ENCODE measurements around the gene OR11A1. TPM values are rescaled to one million over a fixed set of nuclear protein-coding genes. Genes with fewer than 3 reads are reported as not detected.

OR11A1 gene
- total RNA-seq, 1 experiment from 2014 or later, result not detected

DNA sequence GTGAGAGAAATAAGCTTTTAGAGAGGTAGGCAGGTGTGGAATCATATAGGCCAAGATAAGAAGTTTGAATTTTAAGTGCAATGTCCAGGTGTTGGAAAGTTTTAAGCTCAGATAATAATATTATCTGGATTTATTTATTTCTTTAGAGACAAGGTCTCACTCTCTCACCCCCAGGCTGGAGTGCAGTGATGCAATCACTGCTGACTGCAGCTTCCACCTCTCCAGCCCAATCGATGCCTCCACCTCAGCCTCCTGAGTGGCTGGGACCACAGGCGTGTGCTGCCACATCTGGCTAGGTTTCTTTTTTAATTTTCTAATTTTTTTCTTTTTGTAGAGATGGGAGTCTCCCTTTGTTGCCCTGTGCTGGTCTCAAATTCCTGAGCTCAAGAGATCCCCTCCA lies 36.4 kb upstream of the OR11A1 start:
- Histone ChIP-seq H3K9ac (ENCODE audit: low read length) (no peak overlapping the region), H3K27me3 (ENCODE audit: low read length) (peaks cover 31% of the 10 kb centered on the region; the same call in 1 of the 2 replicates), H2AFZ (ENCODE audit: low read length) (no peak overlapping the region), H3K4me1 (ENCODE audit: insufficient read depth, low read length) (no peaks in the 10 kb centered on the region), H3K27ac (ENCODE audit: low read length) (no peak overlapping the region), H3F3A (ENCODE audit: low read length, unreplicated experiment) (no peaks in the 10 kb centered on the region), H3K9me3 (ENCODE audit: low read length) (no peaks in the 10 kb centered on the region), H3K4me2 (ENCODE audit: low read length) (no peak overlapping the region), H3K4me3 (ENCODE audit: low read length) (no peak overlapping the region), H3K79me2 (ENCODE audit: low read length) (no peaks in the 10 kb centered on the region), H3K9me2 (replicated peaks; ENCODE audit: low read length) (no peaks in the 10 kb centered on the region), H3K36me3 (ENCODE audit: low read depth, low read length) (no peaks in the 10 kb centered on the region), H4K20me1 (ENCODE audit: low read length) (no peaks in the 10 kb centered on the region)
- intact Hi-C loops (cut with micrococcal nuclease), result no loop called here
- no peak for TF ChIP-seq EZH2 (IDR thresholded peaks at IDR 0.05; ENCODE audit: low read length, unreplicated experiment)
- TF ChIP-seq, protein P1, sequence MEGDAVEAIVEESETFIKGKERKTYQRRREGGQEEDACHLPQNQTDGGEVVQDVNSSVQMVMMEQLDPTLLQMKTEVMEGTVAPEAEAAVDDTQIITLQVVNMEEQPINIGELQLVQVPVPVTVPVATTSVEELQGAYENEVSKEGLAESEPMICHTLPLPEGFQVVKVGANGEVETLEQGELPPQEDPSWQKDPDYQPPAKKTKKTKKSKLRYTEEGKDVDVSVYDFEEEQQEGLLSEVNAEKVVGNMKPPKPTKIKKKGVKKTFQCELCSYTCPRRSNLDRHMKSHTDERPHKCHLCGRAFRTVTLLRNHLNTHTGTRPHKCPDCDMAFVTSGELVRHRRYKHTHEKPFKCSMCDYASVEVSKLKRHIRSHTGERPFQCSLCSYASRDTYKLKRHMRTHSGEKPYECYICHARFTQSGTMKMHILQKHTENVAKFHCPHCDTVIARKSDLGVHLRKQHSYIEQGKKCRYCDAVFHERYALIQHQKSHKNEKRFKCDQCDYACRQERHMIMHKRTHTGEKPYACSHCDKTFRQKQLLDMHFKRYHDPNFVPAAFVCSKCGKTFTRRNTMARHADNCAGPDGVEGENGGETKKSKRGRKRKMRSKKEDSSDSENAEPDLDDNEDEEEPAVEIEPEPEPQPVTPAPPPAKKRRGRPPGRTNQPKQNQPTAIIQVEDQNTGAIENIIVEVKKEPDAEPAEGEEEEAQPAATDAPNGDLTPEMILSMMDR (conservative IDR thresholded peaks at IDR 0.05; ENCODE audit: low read depth, low read length), result no peak
- POLR2A ChIA-PET (ENCODE audit: unreplicated experiment), result no interaction called here
- ATAC-seq (no peak), DNase-seq (no peak)
- CTCF ChIA-PET, result no interaction called here
- BruUV-seq (replicated peaks), result no TSS peak

DNA sequence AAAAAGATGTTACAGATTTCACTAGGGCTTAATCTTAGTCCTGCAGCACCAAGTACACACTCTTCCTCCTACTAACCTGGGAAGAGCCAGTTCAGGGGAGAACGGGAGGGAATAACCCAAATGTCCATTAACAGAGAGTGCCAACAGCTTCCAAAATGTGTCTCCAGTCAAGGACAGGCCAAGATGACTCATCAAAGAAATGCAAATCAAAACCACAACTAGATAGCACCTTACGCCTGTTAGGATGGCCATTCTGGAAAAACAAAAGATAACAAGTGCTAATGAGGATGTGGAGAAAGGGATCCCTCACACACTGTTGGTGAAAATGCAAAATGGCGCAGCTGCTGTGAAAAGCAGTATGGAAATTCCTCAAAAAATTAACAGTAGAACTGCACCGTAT lies 34.7 kb upstream of the OR11A1 start:
- TF ChIP-seq EZH2phosphoT487 (IDR thresholded peaks at IDR 0.05; ENCODE audit: borderline replicate concordance, low read length) (no peak), EZH2 (IDR thresholded peaks at IDR 0.05; ENCODE audit: low read length, unreplicated experiment) (no peak)
- TF ChIP-seq, protein P1 (conservative IDR thresholded peaks at IDR 0.05; ENCODE audit: low read depth, low read length), result no peak
- no peaks in the 10 kb centered on the region for H3K79me2 ChIP-seq (ENCODE audit: low read length)
- no peaks in the 10 kb centered on the region for H3F3A ChIP-seq (ENCODE audit: low read length, unreplicated experiment)
- no peaks in the 10 kb centered on the region for H3K36me3 ChIP-seq (ENCODE audit: low read depth, low read length)
- DNase-seq (no peak), ATAC-seq (no peak)
- BruUV-seq (replicated peaks), result no TSS peak
- intact Hi-C loops (cut with micrococcal nuclease), result no loop called here
- POLR2A ChIA-PET (ENCODE audit: unreplicated experiment), result no interaction called here
- H3K9me2 ChIP-seq (replicated peaks; ENCODE audit: low read length), result no peaks in the 10 kb centered on the region
- no peaks in the 10 kb centered on the region for H4K20me1 ChIP-seq (ENCODE audit: low read length)
- CTCF ChIA-PET, result no interaction called here
- H3K27me3 ChIP-seq (ENCODE audit: low read length), result peaks cover 31% of the 10 kb centered on the region; the same call in 1 of the 2 replicates
- no peaks in the 10 kb centered on the region for H3K4me1 ChIP-seq (ENCODE audit: insufficient read depth, low read length)
- H2AFZ ChIP-seq (ENCODE audit: low read length), result no peak overlapping the region
- H3K9ac ChIP-seq (ENCODE audit: low read length), result no peak overlapping the region
- H3K4me2 ChIP-seq (ENCODE audit: low read length), result no peak overlapping the region
- no peak overlapping the region for H3K27ac ChIP-seq (ENCODE audit: low read length)
- no peaks in the 10 kb centered on the region for H3K9me3 ChIP-seq (ENCODE audit: low read length)
- H3K4me3 ChIP-seq (ENCODE audit: low read length), result no peak overlapping the region

DNA sequence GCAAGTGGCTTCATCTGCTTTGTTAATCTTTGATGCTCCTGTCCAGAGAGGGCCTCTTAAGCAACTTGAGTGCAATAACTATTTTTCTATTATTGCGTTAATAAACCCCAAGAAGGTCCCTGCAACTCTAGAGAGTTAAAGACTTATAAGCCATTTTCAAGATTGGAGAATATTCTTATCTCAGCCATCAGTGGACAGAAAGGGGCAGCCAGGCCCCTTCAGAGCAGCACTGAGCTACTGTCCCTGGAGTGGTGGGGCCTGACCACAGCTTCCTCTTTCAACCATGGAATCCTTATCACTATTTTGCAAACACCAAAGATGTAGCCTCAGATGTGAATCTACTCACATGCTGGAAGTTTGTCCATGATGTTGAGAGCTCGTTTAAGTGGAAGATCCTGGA lies 33.7 kb upstream of the OR11A1 start:
- no peaks in the 10 kb centered on the region for H3K4me1 ChIP-seq (ENCODE audit: insufficient read depth, low read length)
- no peak overlapping the region for H2AFZ ChIP-seq (ENCODE audit: low read length)
- peaks cover 34% of the 10 kb centered on the region; the same call in 1 of the 2 replicates for H3K27me3 ChIP-seq (ENCODE audit: low read length)
- H4K20me1 ChIP-seq (ENCODE audit: low read length), result no peaks in the 10 kb centered on the region
- ChIA-PET POLR2A (ENCODE audit: unreplicated experiment) (no interaction called here), CTCF (no interaction called here)
- H3K9me2 ChIP-seq (replicated peaks; ENCODE audit: low read length), result no peaks in the 10 kb centered on the region
- no peak for ATAC-seq
- no TSS peak for BruUV-seq (replicated peaks)
- H3K36me3 ChIP-seq (ENCODE audit: low read depth, low read length), result no peaks in the 10 kb centered on the region
- no peak overlapping the region for H3K4me3 ChIP-seq (ENCODE audit: low read length)
- no peaks in the 10 kb centered on the region for H3K79me2 ChIP-seq (ENCODE audit: low read length)
- no peaks in the 10 kb centered on the region for H3K9me3 ChIP-seq (ENCODE audit: low read length)
- intact Hi-C loops (cut with micrococcal nuclease), result no loop called here
- TF ChIP-seq, protein P1 (conservative IDR thresholded peaks at IDR 0.05; ENCODE audit: low read depth, low read length), result no peak
- TF ChIP-seq EZH2phosphoT487 (IDR thresholded peaks at IDR 0.05; ENCODE audit: borderline replicate concordance, low read length), result no peak
- no peak for TF ChIP-seq EZH2 (IDR thresholded peaks at IDR 0.05; ENCODE audit: low read length, unreplicated experiment)
- H3K27ac ChIP-seq (ENCODE audit: low read length), result no peak overlapping the region
- no peak overlapping the region for H3K9ac ChIP-seq (ENCODE audit: low read length)
- no peak overlapping the region for H3K4me2 ChIP-seq (ENCODE audit: low read length)
- H3F3A ChIP-seq (ENCODE audit: low read length, unreplicated experiment), result no peaks in the 10 kb centered on the region
- DNase-seq, result no peak

Data from PC-3 (cell line).